ENCODE data around the gene EIF5A. TPM values are rescaled to one million over a fixed set of nuclear protein-coding genes. Genes with fewer than 3 reads are reported as not detected.

Gene EIF5A
- total and polyA plus RNA-seq, 9 of the 15 experiments (the other 6 are each of a cell fraction or from before 2014, with no cell fraction given): 22.9 to 1,163 (median 772) TPM

DNA sequence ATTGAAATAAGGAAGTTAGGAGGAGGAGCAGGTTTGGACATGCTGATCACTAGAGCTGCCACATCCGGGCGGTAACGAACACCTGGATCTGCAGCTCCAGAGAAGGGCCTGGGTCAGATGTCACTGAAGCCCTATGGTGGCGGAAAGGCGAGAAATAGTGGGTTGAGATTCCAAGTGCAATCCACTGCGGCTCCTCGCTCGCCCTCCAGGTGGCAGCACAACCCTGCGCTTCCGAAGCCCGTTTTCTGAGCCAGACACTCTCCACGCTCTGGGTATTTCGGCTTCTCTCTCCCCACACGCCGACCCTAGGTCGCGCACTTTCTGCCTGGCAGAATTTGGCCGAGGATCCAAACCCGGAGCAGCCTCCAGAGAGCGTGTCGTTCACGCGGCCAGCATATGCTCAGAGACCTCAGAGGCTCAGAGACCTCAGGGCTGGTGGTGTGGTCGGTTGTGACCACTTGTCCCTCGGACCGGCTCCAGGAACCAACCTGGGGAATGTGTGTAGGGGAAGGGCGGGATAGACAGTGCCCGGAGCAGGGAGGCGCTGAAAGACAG lies 26.8 kb upstream of the EIF5A start (continued):
- TF ChIP-seq TSHZ1 (CRISPR knock-in tag; IDR thresholded peaks at IDR 0.05): no peak
- peak; percentile 26 for TF ChIP-seq CREM (IDR thresholded peaks at IDR 0.05; ENCODE audit: low read depth)
- no peak for TF ChIP-seq CAMTA2 (CRISPR knock-in tag; conservative IDR thresholded peaks at IDR 0.05)
- TF ChIP-seq MYNN (IDR thresholded peaks at IDR 0.05): 0 out of 2 replicates have a peak, but pooled peaks have one; percentile 50
- TF ChIP-seq MYNN (CRISPR knock-in tag; IDR thresholded peaks at IDR 0.05): no peak
- no peak; the same call in 1 of the 2 replicates for TF ChIP-seq KAT7 (CRISPR knock-in tag; IDR thresholded peaks at IDR 0.05; ENCODE audit: borderline replicate concordance)
- TF ChIP-seq PRDM10 (IDR thresholded peaks at IDR 0.05; ENCODE audit: partially characterized antibody): peak; percentile 41
- TF ChIP-seq, protein P1, sequence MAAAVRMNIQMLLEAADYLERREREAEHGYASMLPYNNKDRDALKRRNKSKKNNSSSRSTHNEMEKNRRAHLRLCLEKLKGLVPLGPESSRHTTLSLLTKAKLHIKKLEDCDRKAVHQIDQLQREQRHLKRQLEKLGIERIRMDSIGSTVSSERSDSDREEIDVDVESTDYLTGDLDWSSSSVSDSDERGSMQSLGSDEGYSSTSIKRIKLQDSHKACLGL (CRISPR knock-in tag; IDR thresholded peaks at IDR 0.05; ENCODE audit: borderline replicate concordance, poor library complexity, severe bottlenecking): no peak
- TF ChIP-seq HDAC3 (IDR thresholded peaks at IDR 0.05; ENCODE audit: borderline replicate concordance, partially characterized antibody): no peak
- TF ChIP-seq ZBTB17 (CRISPR knock-in tag; IDR thresholded peaks at IDR 0.05): no peak
- TF ChIP-seq ZFX (CRISPR knock-in tag; IDR thresholded peaks at IDR 0.05): no peak
- no peak for TF ChIP-seq GTF3C2 (IDR thresholded peaks at IDR 0.05; ENCODE audit: borderline replicate concordance, extremely low read depth, insufficient read length)
- peak; percentile 30; the same call in 1 of the 2 replicates for TF ChIP-seq ESRRA (IDR thresholded peaks at IDR 0.05; ENCODE audit: borderline replicate concordance, low read depth)
- TF ChIP-seq HMBOX1 (IDR thresholded peaks at IDR 0.05): no peak
- TF ChIP-seq CC2D1A (IDR thresholded peaks at IDR 0.05): peak; percentile 68
- TF ChIP-seq NCOA6 (IDR thresholded peaks at IDR 0.05): no peak
- no peak for TF ChIP-seq ILF3 (IDR thresholded peaks at IDR 0.05; ENCODE audit: borderline replicate concordance)
